Hepatocyte (in vitro differentiated cells): ENCODE data around the gene UTP4. TPM values are rescaled to one million over a fixed set of nuclear protein-coding genes. Genes with fewer than 3 reads are reported as not detected.

Source experiments
- DNase-seq: peaks from one replicate; pipeline ENCODE4 v3.0.0-alpha.2; 2016; ENCODE audit warnings: low spot score
- H2AFZ ChIP-seq: fragments of 200-600 bp; sonication (generic); 2 replicates; pipeline ENCODE4 v1.6.0; 2016; ENCODE audit warnings: antibody characterized with exemption, mild to moderate bottlenecking
- H3K27ac ChIP-seq: fragments of 200-600 bp; sonication (generic); 2 replicates; pipeline ENCODE4 v1.5.1; 2016; ENCODE audit warnings: mild to moderate bottlenecking
- H3K27me3 ChIP-seq: fragments of 200-600 bp; sonication (generic); 2 replicates; pipeline ENCODE4 v1.6.1; 2016
- H3K36me3 ChIP-seq: fragments of 200-600 bp; sonication (generic); replicated peaks from 2 replicates; pipeline ENCODE4 v1.5.1; 2016; ENCODE audit warnings: low read depth; ENCODE audit not compliant: insufficient read depth
- H3K4me1 ChIP-seq: fragments of 200-600 bp; sonication (generic); 2 replicates; pipeline ENCODE4 v1.5.1; 2016; ENCODE audit warnings: mild to moderate bottlenecking, moderate library complexity; ENCODE audit not compliant: insufficient read depth
- H3K4me2 ChIP-seq: fragments of 200-600 bp; sonication (generic); 2 replicates; pipeline ENCODE4 v1.6.0; 2016
- H3K4me3 ChIP-seq: fragments of 200-600 bp; sonication (generic); 2 replicates; pipeline ENCODE4 v1.5.1; 2016; ENCODE audit warnings: mild to moderate bottlenecking
- H3K79me2 ChIP-seq: fragments of 200-600 bp; sonication (generic); 2 replicates; pipeline ENCODE4 v1.6.0; 2017; ENCODE audit warnings: mild to moderate bottlenecking
- H3K9me2 ChIP-seq: fragments of 200-600 bp; sonication (generic); replicated peaks from 2 replicates; pipeline ENCODE4 v1.6.0; 2017; ENCODE audit warnings: mild to moderate bottlenecking; ENCODE audit not compliant: insufficient read depth
- H3K9me3 ChIP-seq: fragments of 200-600 bp; sonication (generic); 2 replicates; pipeline ENCODE4 v1.5.1; 2016; ENCODE audit warnings: low read depth, mild to moderate bottlenecking
- H4K20me1 ChIP-seq: fragments of 200-600 bp; sonication (generic); 2 replicates; pipeline ENCODE4 v1.6.0; 2016; ENCODE audit warnings: mild to moderate bottlenecking; ENCODE audit not compliant: insufficient read depth, poor library complexity, severe bottlenecking
- EZH2 ChIP-seq: fragments of 200-600 bp; sonication (generic); IDR thresholded peaks from 2 replicates; pipeline ENCODE4 v1.6.1; 2016; ENCODE audit warnings: antibody characterized with exemption, mild to moderate bottlenecking, borderline replicate concordance
- EZH2phosphoT487 ChIP-seq: fragments of 200-600 bp; sonication (generic); IDR thresholded peaks from one replicate; pipeline ENCODE4 v1.6.1; 2018; ENCODE audit warnings: antibody characterized with exemption, mild to moderate bottlenecking, low read depth, moderate library complexity; ENCODE audit not compliant: unreplicated experiment, severe bottlenecking
- WGBS: methylation state at CpG from one replicate; pipeline ENCODE4 v1.1.6; 2016; ENCODE audit warnings: low lambda C conversion rate; ENCODE audit errors: missing lambda C conversion rate; 5-methylcytosine and 5-hydroxymethylcytosine counted together
- polyA plus RNA-seq: library from polyadenylated mRNA; unstranded; fragments of >200 nt; fragmentation: Nextera tagmentation; extraction: Ambion mirVana; gene quantifications from 2 replicates; pipeline ENCODE4 v1.2.1, GENCODE V29; 2016
- total RNA-seq: library from RNA; depleted of rRNA; stranded (reverse); fragments of >200 nt; gene quantifications from 2 replicates; pipeline ENCODE4 v1.2.3, GENCODE V29; 2014
- TF ChIP-seq, protein P1 (sequence below): fragments of 200-600 bp; sonication (generic); IDR thresholded peaks from 2 replicates; pipeline ENCODE4 v1.5.1; 2016; ENCODE audit warnings: antibody characterized with exemption, mild to moderate bottlenecking; ENCODE audit not compliant: poor library complexity

Gene UTP4
- total and polyA plus RNA-seq, 2 experiments from 2014 or later, result 12.7 to 41.4 TPM

DNA sequence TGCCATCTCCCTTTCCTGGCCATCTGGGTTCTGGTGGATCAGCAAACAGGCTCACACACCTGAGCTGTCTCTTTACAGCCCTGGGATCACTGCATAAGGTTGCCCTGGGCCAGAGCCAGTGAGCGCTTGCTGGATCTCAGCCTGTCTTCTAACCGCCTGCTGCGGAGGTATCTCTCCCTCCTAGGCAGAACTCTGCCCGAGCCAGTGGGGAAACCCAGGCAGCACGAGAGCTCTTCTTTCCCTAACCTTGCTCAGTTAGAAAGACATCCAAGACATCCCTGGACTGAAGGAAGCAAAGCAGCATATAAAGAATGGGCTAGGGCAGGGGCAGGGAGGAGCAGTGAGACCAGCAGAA, 20.6 kb upstream of the UTP4 start:
- Histone ChIP-seq H4K20me1 (peaks cover 8% of the 10 kb centered on the region), H3K4me2 (no peak overlapping the region), H3K36me3 (no peaks in the 10 kb centered on the region), H3K27me3 (peaks cover 23% of the 10 kb centered on the region), H3K9me2 (no peaks in the 10 kb centered on the region), H3K4me3 (no peak overlapping the region), H3K4me1 (peaks cover 16% of the 10 kb centered on the region), H3K9me3 (no peaks in the 10 kb centered on the region), H2AFZ (no peak overlapping the region), H3K27ac (no peak overlapping the region), H3K79me2 (no peaks in the 10 kb centered on the region)
- no peak for DNase-seq
- 97% methylated on average over 5 of the region's 5 CpGs for WGBS
- TF ChIP-seq, protein P1, sequence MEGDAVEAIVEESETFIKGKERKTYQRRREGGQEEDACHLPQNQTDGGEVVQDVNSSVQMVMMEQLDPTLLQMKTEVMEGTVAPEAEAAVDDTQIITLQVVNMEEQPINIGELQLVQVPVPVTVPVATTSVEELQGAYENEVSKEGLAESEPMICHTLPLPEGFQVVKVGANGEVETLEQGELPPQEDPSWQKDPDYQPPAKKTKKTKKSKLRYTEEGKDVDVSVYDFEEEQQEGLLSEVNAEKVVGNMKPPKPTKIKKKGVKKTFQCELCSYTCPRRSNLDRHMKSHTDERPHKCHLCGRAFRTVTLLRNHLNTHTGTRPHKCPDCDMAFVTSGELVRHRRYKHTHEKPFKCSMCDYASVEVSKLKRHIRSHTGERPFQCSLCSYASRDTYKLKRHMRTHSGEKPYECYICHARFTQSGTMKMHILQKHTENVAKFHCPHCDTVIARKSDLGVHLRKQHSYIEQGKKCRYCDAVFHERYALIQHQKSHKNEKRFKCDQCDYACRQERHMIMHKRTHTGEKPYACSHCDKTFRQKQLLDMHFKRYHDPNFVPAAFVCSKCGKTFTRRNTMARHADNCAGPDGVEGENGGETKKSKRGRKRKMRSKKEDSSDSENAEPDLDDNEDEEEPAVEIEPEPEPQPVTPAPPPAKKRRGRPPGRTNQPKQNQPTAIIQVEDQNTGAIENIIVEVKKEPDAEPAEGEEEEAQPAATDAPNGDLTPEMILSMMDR, result no peak
- no peak for TF ChIP-seq EZH2
- no peak for TF ChIP-seq EZH2phosphoT487

DNA sequence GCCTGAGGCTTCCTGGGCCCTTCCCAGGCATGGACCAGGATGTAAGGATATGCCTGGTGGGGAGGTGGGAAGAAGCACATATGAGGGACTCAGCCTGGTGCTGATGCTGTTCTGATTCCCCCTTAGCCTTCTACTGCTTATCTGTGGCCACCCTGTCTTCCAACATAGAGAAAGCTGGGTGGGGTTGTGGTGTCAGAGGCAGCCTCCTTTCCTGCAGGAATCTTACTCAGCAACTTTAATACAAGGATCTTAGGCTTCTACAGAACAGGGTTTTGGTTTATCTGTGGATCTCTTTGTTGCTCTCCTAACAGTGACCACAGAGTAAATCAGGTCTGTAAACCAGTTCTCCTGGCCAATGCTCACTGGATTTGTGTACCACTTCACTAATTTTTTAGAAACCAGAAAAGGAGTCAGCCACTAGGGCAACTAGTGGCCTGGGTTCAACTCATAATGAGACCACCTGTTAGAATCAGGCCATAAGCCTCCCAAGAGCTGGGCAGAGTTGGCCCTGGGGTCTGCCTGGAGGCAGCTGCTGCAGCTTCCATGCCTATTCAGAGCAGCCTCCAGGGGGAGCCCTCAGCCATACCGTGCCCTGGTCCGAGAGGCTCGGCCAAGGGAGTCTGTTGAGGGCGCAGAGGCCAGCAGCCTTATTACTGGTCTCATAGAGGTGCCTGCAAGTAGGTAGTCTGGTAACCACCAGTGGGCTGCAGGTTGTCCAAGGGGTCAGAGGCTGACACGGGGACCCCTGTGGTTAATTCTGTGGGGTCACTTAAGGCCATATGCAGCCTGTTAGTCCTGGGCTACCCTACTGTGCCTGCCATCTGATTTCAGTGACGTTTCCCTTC, 19.9 kb upstream of the UTP4 start:
- H3K9me2 ChIP-seq, result no peaks in the 10 kb centered on the region
- peaks cover 9% of the 10 kb centered on the region for H3K4me1 ChIP-seq
- no peak overlapping the region for H2AFZ ChIP-seq
- DNase-seq, result peak; percentile 69
- no peaks in the 10 kb centered on the region for H3K36me3 ChIP-seq
- H3K9me3 ChIP-seq, result no peaks in the 10 kb centered on the region
- TF ChIP-seq EZH2, result no peak
- TF ChIP-seq, protein P1, result peak; percentile 61
- TF ChIP-seq EZH2phosphoT487, result no peak
- H3K4me3 ChIP-seq, result no peak overlapping the region
- H4K20me1 ChIP-seq, result peaks cover under 1% of the 10 kb centered on the region
- no peaks in the 10 kb centered on the region for H3K79me2 ChIP-seq
- WGBS, result 54% methylated on average over 6 of the region's 6 CpGs
- H3K4me2 ChIP-seq, result no peak overlapping the region
- H3K27ac ChIP-seq, result no peak overlapping the region
- peaks cover 17% of the 10 kb centered on the region for H3K27me3 ChIP-seq

DNA sequence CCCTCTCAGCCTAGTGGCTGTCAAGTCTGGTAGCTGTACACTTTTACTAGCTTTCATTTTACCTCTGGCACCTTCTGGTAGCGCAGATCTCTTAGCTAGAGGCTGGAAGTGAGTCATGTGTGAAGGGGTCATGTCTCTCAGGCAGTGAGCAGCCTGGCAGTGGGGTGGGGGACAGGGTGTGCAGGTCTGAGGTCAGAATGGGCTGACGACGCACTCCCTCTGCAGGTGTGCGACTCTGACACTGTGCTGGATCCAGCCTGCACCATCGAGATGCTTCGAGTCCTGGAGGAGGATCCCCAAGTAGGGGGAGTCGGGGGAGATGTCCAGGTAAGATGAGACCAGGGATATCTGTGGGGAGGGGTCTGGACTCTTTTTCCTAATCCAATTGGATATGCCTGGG, 19.2 kb upstream of the UTP4 start:
- no peaks in the 10 kb centered on the region for H3K79me2 ChIP-seq
- peaks cover 10% of the 10 kb centered on the region for H3K27me3 ChIP-seq
- H3K4me1 ChIP-seq, result peaks cover 2% of the 10 kb centered on the region
- H3K4me2 ChIP-seq, result no peak overlapping the region
- H2AFZ ChIP-seq, result no peak overlapping the region
- H3K9me2 ChIP-seq, result no peaks in the 10 kb centered on the region
- H3K27ac ChIP-seq, result no peak overlapping the region
- no peak for DNase-seq
- no peaks in the 10 kb centered on the region for H3K36me3 ChIP-seq
- peaks cover 5% of the 10 kb centered on the region for H4K20me1 ChIP-seq
- no peak overlapping the region for H3K4me3 ChIP-seq
- H3K9me3 ChIP-seq, result no peaks in the 10 kb centered on the region
- WGBS, result 98% methylated on average over 7 of the region's 7 CpGs
- TF ChIP-seq EZH2, result no peak
- no peak for TF ChIP-seq EZH2phosphoT487
- TF ChIP-seq, protein P1, result no peak
